ENCODE data around the gene TEAD4.

The TEAD4 gene

GRCh38 chr12:3034067-3034750, 75.0 kb downstream of the TEAD4 start:
- no peak for DNase-seq

DNA sequence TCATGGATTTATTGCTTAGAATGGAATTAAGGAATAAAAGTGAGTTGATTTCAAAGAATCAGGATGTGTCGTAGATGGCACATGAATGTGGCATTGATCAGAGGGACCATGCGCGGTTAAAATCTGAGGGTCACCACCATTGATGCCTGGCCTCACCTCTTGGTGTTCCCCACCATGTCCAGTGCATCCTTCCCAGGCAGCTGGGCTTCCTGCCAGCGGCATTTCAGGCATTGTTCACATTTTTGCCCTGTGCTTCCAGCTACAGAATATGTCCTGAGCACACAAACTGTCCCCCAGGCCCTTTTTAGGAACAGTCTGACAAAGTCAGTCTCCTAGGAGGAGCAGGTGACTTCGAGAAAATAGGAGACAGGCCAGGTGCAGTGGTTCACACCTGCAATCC, 76.0 kb downstream of the TEAD4 start:
- DNase-seq = no peak

GRCh38 chr12:3035815-3036702, 76.9 kb downstream of the TEAD4 start:
- DNase-seq = no peak

- DNase-seq = no peak
Observed at GRCh38 chr12:3036901-3037600, 77.9 kb downstream of the TEAD4 start.

DNA sequence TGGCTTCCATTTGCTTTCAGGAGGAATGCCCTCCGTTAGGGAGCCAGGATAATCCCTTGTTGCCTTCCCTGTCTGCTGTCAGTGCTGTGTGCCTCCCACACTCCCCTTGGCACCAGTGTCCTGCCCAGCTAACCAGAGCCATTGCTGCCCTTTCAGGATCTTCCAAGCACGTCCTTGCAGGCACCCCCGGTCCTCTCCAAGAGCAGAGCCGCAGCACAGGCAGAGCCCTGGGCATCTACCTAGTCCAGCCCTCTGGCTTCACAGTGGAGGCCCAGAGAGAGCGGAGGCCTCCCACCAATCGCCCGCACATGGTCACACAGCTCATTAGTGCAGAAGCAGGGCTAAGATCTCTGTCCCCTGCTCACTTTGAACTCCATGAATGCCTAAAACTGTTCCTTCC, 79.0 kb downstream of the TEAD4 start:
- DNase-seq = no peak

- DNase-seq = no peak
Observed at GRCh38 chr12:3038926-3039510, 79.8 kb downstream of the TEAD4 start.

DNA sequence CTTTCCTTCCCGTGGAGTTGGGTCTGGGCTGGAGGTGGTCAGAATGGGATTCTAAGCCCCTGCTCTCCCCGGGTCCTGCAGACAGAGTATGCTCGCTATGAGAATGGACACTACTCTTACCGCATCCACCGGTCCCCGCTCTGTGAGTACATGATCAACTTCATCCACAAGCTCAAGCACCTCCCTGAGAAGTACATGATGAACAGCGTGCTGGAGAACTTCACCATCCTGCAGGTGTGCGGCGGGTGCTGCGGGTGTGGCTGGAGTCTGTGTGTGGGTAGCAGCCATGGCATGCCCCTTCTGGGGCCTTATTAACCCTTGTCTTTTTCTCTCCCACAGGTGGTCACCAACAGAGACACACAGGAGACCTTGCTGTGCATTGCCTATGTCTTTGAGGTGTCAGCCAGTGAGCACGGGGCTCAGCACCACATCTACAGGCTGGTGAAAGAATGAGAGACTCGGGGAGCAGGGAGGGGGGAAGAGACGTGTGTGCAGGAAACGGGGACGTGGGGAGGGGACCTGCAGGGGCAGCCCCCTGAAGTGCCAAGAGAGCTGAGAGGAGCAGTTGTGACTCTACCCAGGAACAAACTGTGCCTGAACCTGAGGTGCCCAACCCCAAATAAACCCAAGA, 80.9 kb downstream of the TEAD4 start:
- DNase-seq = no peak

DNA sequence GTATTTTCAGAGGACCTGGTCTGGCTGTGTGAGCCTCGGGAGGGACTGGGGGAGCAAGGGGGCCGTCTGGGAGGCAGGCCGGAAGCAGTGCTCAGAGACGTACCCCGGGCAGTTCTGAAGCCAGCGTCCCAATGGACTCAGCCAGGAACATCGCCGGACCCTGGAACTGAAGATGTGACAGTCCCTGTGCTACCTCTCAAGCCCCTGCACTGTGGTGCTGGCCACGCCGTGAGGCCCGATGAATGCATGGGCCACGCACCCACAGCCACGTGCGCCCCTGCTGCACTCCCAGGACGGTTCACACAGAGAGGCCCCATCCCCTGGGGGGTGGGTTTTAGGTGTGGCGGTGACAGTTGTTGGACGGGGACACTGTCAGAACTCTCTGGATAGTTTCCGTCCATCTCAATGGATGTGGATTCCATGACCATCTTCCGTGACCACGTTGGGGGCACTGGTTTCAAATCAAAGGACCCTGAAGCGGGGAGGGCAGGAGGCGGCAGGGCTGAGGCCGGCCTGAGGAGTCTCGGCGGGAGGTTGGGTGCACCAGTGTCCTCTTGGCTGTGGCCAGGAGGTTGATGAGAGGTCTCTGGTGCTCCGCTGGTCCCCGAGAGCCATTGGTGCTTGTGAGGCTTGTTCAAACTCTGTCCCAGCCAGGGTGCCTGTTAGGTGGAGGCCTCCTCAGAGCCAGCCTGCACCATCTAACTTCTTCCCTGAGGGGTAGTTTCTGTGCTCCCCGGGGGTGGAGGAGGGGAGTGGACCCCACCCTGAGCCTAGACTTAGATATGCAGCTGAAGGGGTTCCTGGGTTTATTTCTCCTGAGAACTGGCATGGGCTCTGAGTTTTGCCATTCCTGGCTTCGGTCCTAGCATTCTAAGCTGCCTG, 81.7 kb downstream of the TEAD4 start:
- no peak for DNase-seq

DNA sequence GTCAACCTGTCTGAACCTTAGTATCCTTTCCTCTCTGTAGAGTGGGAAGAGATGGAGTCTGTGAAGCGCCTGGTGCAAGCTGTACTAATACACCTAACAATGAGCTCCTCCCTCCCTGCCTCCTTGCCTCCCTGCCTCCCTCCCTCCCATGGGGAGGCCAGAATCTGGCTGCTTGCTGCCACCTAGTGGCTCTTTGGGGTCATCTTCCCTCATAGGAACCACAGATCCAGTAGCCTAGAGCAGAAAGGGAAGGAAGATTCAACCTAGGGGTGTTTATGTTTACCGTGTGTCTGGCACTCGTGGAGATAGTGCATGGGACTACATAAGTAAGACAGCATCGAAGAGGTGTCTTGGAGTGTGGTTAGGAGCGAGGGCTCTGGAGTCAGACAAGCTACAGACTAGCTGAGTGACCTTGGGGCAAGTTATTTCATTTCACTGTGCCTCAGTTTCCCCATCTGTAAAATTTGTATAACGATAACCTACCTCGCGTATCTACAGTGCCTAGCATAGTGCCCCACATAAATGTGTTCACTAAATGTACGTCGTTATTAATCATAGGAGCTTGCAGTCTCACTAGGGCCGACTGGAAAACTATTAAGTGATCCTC, 82.5 kb downstream of the TEAD4 start:
- peak; percentile 70 for DNase-seq

- no peak for DNase-seq
Observed at GRCh38 chr12:3042394-3042793, 83.2 kb downstream of the TEAD4 start.

- DNase-seq = no peak
Observed at GRCh38 chr12:3042826-3043225, 83.6 kb downstream of the TEAD4 start.

- DNase-seq = no peak
Observed at GRCh38 chr12:3043406-3043805, 84.2 kb downstream of the TEAD4 start.

DNA sequence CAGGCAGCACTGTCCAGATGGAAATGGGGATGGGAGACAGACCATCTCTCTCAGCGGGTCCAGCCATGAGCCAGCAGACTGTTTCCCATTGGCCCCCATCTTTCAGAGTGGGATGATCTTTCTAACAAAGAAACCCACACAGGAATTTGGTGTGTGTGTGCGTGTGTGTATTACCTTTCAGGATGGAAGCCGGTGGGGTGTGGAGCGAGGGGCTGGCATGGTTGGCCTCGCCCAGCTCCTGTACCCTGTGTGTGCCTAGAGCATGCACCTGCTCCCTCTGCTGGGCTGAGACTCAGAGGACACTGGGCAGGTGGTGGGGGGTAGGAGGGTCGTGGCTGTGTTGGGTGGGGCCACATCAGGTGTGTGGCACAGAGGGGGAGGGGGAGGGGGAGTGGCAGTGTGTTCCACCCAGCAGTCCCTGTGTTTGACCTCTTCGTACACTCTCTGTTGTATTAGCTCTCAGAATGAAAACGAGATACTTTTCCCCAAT, 85.0 kb downstream of the TEAD4 start:
- DNase-seq = no peak

GRCh38 chr12:3045494-3045893, 86.3 kb downstream of the TEAD4 start:
- no peak for DNase-seq

GRCh38 chr12:3045989-3046388, 86.8 kb downstream of the TEAD4 start:
- no peak for DNase-seq

DNA sequence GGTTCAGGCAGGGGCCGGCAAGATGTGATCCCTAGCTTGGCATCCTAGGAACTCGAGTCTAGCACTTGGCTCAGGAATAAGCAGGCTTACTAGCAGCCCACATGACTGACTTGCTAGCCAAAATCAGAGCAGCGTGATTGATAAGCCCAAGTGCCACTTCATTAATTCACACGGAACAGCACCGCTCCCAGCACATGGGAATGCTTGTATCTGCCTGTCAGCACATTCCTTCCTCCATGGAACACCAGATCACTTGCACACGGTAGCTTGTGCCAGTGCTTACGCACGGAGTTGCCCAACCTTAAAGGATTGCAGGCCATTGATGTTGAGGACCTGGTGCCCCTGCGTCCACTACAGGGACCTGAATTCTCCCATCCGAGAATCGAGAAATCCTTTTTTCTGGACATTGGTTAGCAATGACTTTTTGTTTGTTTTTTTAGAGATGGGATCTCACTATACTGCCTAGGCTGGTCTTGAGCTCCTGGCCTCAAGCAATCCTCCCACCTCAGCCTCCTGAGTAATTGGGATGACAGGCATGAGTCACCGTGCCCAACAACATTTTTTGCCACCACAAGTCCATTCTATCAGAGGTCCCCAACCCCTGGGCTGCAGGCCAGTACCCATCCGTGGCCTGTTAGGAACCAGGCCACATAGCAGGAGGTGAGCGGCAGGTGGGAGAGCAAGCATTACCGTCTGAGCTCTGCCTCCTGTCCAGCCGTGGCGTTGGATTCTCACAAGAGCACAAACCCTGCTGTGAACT, 87.4 kb downstream of the TEAD4 start:
- no peak for DNase-seq

DNA sequence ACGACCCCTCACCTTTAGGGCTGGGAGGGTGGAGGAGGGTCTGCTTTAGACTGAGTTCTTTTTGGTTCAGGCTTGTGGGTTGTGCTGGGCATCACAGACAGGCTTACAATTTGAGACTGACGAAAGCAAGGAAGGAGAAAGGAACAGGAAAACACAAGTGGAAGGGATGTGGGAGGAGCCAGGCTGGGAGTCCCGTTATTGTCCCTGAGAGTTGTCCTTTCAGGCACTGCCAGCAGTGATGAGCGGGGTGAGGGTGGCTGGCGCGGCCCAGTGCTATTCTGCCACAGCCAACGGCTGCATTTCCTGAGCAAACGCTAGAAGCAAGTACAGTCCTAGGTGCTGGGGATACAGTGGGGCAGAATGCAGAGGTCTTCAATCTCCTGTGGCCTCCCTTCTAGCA, 88.8 kb downstream of the TEAD4 start:
- no peak for DNase-seq

DNA sequence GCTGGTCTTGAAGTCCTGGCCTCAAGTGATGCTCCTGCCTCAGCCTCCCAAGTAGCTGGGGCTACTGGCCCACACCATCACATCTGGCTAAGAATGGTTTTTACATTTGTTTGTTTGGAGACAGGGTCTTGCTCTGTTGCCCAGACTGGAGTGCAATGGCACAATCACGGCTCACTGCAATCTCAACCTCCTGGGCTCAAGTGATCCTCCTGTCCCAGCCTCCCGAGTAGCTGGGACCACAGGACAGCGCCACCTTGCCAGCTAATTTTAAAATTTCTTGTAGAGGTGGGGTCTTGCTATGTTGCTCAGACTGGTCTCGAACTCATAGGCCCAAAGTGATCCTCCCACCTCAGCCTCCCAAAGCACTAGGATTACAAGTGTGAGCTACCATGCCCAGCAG, 89.3 kb downstream of the TEAD4 start:
- DNase-seq = no peak

DNA sequence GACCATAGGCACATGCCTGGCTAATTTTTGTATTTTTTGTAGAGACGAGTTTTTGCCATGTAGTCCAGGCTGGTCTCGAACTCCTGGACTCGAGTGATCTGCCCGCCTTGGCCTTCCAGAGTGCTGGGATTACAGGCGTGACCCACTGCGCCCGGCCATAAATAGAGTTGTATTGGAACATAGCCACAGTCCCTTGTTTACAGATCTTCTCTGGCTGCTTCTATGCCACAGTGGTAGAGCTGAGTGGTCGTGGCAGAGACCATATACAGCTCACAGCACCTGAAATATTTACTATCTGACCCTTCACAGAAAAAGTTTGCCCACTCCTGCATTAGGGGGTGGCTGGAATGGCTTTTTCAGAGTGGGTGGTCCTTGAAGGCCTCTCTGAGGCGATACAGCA, 90.0 kb downstream of the TEAD4 start:
- DNase-seq = no peak

GRCh38 chr12:3049611-3050249, 90.5 kb downstream of the TEAD4 start:
- no peak for DNase-seq
